GM10248 (cell line): ENCODE data around the gene KIAA0513.

Experiments used
- CTCF ChIA-PET: fragments of 300-600 bp; sonication (Branson Sonifier 250); formaldehyde crosslinking; extraction: SDS; loops from one replicate; lab custom pipeline; 2021; ENCODE audit warnings: antibody characterized with exemption; lab: Yijun Ruan, JAX
- POLR2A ChIA-PET: fragments of 350-650 bp; sonication (Branson Sonifier 250); formaldehyde crosslinking; extraction: SDS; loops from one replicate; lab custom pipeline; 2020; ENCODE audit warnings: antibody characterized with exemption; lab: Yijun Ruan, JAX
- DNase-seq: peaks from one replicate; pipeline ENCODE4 v3.0.0; 2012; ENCODE audit errors: extremely low spot score
- CTCF ChIP-seq: IDR thresholded peaks from 2 replicates; pipeline ENCODE4 v1.5.1; 2012; ENCODE audit warnings: mild to moderate bottlenecking, low read depth; ENCODE audit errors: extremely low read depth, missing control alignments, control extremely low read depth

Gene KIAA0513

GRCh38 chr16:85054948-85055492 is 27.4 kb downstream of the KIAA0513 start:
- ChIA-PET CTCF (interaction anchor here (1.4 to 7.1 kb wide), 6 partner anchors 8 to 335 kb away, joined by 3 to 51 read pairs (median 7); no protein-coding TSS in a partner anchor), POLR2A (no interaction called here)
- DNase-seq = no peak
- TF ChIP-seq CTCF = no peak

DNA sequence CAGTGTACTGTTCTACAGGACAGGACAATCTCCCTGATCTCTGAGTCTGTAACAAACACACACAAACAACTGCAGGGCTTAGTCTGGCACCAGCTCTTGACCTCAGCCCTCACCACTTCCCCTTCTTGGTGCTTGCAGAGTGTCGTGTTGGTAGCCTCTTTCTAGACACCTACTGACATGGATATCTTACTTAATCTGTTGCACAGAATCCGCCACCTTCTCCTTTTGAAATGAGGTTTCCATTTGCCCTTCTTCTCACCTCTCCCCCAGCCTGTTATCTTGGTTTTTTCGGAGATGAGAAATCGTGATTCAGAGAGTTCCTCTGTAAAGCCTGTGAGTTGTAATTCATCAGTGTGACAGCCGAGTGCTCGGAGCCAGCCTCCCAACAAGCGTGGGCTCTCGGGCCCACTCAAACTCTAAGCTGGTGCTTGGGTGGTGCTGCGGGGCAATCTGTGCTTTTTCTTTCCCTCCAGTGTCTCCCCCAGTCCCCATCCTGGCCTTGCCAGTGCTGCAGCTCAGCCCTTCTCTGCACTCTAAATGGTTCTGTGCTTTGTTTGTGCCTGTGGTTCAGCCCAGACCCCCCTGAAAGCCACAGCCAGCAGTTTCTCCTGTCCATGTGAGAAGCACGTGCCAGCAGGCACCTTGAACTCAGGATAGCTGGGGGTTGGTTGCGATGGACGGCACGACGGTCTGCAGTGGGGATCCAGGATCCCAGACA is 28.1 kb downstream of the KIAA0513 start:
- peak; percentile 2 for TF ChIP-seq CTCF
- DNase-seq = peak; percentile 71
- POLR2A ChIA-PET = no interaction called here
- CTCF ChIA-PET = interaction anchor here (0.9 to 7.1 kb wide), 15 partner anchors 9 to 335 kb away, joined by 3 to 51 read pairs (median 4); partner anchors contain the start of gene KIAA0513

- ChIA-PET POLR2A (no interaction called here), CTCF (interaction anchor here (0.9 to 7.1 kb wide), 15 partner anchors 9 to 334 kb away, joined by 3 to 51 read pairs (median 4); partner anchors contain the start of gene KIAA0513)
- TF ChIP-seq CTCF = peak; percentile 40
- no peak for DNase-seq
Measured at GRCh38 chr16:85056211-85056748, 28.7 kb downstream of the KIAA0513 start.

GRCh38 chr16:85057212-85057889 is 29.8 kb downstream of the KIAA0513 start:
- TF ChIP-seq CTCF = peak; percentile 22
- no peak for DNase-seq
- ChIA-PET POLR2A (no interaction called here), CTCF (interaction anchor here (1.1 to 7.1 kb wide), 5 partner anchors 14 to 44 kb away, joined by 4 to 51 read pairs (median 4); no protein-coding TSS in a partner anchor)

DNA sequence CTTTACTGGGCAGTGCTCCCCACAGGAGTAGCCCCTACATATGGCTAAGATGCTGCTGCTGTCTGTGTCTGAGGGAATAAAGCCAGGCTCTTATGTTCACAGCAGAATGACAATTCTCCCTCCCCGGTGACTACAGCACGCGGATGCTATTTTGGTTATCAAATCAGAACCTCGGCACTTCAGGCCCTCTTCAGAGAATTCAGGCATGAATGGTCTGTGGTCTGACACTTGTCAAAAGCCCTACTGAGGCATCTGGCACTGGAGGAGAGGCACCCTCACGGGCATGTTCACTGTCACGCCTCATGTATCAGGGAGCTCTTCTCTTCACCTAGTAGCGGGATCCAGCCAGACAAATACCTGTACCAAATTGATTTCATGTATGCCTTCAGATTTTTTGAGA is 30.4 kb downstream of the KIAA0513 start:
- ChIA-PET CTCF (interaction anchor here (1.1 to 7.1 kb wide), 2 partner anchors 28 to 45 kb away, joined by 4 to 51 read pairs; no protein-coding TSS in a partner anchor), POLR2A (no interaction called here)
- DNase-seq = no peak
- TF ChIP-seq CTCF = no peak

- ChIA-PET POLR2A (no interaction called here), CTCF (interaction anchor here (7.1 kb wide), 1 partner anchor 27 kb away, joined by 51 read pairs; no protein-coding TSS in a partner anchor)
- DNase-seq = no peak
Measured at GRCh38 chr16:85058909-85059308, 31.3 kb downstream of the KIAA0513 start.

More at GRCh38 chr16:85058909-85059308, 31.3 kb downstream of the KIAA0513 start:
- no peak for TF ChIP-seq CTCF
